ENCODE data around the gene P2RY6.

P2RY6 gene

DNA sequence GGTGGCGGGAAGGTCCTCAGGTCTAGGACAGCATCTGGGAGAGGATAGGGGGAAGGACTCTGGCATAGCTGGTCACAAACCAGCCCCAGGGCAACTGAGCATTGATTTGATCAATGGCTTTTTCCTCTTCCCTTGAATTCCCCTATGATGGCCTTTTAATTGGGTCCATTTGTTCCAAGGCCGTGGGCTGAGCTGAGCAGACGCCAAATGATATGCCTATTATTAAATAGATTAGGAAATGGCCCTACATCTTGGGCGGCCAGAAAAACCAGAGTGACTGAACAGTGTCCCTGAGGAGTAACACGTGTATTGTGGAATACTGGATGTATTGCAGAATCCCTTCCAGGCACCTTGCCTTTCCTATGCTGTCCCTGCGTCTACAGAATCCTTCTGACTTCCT is 26.7 kb upstream of the P2RY6 start:
- DNase-seq (ENCODE audit: insufficient read length, low spot score) (no peak), FAIRE-seq (no peak)
- no peak for TF ChIP-seq POLR2A (IDR thresholded peaks at IDR 0.05; ENCODE audit: low read depth, low read length)
- no peak for TF ChIP-seq POLR2AphosphoS5 (IDR thresholded peaks at IDR 0.05; ENCODE audit: low read depth, low read length)
- TF ChIP-seq SPI1 (IDR thresholded peaks at IDR 0.05; ENCODE audit: low read depth, low read length), result no peak
- TF ChIP-seq PAX5 (IDR thresholded peaks at IDR 0.05; ENCODE audit: insufficient read depth, low read length, severe bottlenecking), result no peak
- TF ChIP-seq POU2F2 (IDR thresholded peaks at IDR 0.05; ENCODE audit: low read depth, low read length), result no peak
- no peak for TF ChIP-seq TAF1 (IDR thresholded peaks at IDR 0.05; ENCODE audit: low read depth, low read length)

DNA sequence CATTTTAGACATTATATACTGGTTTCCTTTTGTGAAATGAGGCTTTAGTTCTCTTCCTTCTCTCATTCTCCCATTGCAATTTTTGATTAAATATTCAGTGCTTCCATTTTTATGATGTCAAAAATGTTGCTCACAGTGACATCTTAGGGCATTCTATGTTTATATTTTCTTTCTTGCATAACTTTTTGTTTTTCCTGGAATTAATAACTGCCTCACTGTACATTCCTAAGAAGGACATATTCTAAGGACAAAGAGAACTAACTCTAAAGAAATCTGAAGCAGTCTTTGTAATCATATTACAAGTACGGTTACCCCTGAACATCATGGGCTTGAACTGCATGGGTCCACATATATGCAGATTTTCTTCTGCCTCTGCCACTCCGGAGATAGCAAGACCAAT is 25.8 kb upstream of the P2RY6 start:
- TF ChIP-seq POU2F2 (IDR thresholded peaks at IDR 0.05; ENCODE audit: low read depth, low read length), result no peak
- no peak for TF ChIP-seq SPI1 (IDR thresholded peaks at IDR 0.05; ENCODE audit: low read depth, low read length)
- no peak for TF ChIP-seq TAF1 (IDR thresholded peaks at IDR 0.05; ENCODE audit: low read depth, low read length)
- no peak for TF ChIP-seq PAX5 (IDR thresholded peaks at IDR 0.05; ENCODE audit: insufficient read depth, low read length, severe bottlenecking)
- no peak for TF ChIP-seq POLR2A (IDR thresholded peaks at IDR 0.05; ENCODE audit: low read depth, low read length)
- no peak for TF ChIP-seq POLR2AphosphoS5 (IDR thresholded peaks at IDR 0.05; ENCODE audit: low read depth, low read length)
- DNase-seq (ENCODE audit: insufficient read length, low spot score) (no peak), FAIRE-seq (no peak)

DNA sequence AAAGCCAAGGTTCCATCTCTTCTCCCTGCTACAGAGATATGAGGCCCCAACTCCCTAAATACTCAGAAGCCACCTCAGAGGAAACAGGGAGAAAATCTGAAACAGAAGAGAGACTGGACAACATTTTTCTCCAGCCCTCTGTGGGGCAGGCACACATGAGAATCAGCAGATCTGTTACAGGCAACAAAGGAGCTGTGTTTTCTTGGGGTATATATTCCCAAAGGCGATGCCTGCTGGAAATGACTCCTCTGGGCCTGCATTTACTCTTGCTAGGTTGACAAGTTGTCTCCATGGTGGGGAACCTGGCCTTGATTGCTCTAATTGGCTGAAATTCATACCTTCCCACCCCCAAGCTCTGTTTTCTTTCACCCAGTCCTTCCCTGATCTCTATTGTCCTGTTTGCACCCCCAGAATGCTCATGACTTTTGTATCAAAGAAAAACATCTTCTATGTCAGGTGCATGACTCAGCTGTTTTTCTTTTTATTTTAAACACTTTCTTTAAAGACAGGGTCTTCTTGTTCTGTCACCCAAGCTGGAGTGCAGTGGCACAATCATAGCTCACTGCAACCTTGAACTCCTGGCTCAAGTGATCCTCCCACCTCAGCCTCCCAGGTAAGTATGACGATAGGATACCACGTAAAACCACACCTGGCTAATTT is 23.5 kb upstream of the P2RY6 start:
- FAIRE-seq (no peak), DNase-seq (ENCODE audit: insufficient read length, low spot score) (no peak)
- TF ChIP-seq POLR2A (IDR thresholded peaks at IDR 0.05; ENCODE audit: low read depth, low read length) (no peak), POU2F2 (IDR thresholded peaks at IDR 0.05; ENCODE audit: low read depth, low read length) (no peak), TAF1 (IDR thresholded peaks at IDR 0.05; ENCODE audit: low read depth, low read length) (no peak), POLR2AphosphoS5 (IDR thresholded peaks at IDR 0.05; ENCODE audit: low read depth, low read length) (no peak), PAX5 (IDR thresholded peaks at IDR 0.05; ENCODE audit: insufficient read depth, low read length, severe bottlenecking) (no peak), SPI1 (IDR thresholded peaks at IDR 0.05; ENCODE audit: low read depth, low read length) (no peak)

DNA sequence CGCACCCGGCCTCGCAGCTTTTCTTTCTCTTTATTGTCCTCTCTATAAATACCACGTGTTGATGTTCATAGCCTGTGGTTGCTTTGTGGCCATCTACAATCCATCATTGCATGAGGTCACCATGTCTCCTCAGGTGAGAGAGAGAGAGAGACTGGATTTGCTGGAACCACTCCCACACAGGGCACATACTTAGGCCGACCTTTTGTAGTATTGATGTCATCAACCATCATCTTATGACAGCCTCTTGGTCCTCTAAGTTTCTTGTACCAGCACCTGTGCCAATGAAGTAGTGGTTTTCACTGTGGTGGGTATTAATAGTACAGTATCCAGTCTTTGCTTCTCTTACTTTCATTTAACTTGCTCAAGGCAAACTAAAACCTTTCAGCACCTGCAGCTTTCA is 22.8 kb upstream of the P2RY6 start:
- TF ChIP-seq SPI1 (IDR thresholded peaks at IDR 0.05; ENCODE audit: low read depth, low read length), result no peak
- no peak for TF ChIP-seq POLR2A (IDR thresholded peaks at IDR 0.05; ENCODE audit: low read depth, low read length)
- no peak for TF ChIP-seq TAF1 (IDR thresholded peaks at IDR 0.05; ENCODE audit: low read depth, low read length)
- TF ChIP-seq POLR2AphosphoS5 (IDR thresholded peaks at IDR 0.05; ENCODE audit: low read depth, low read length), result no peak
- TF ChIP-seq POU2F2 (IDR thresholded peaks at IDR 0.05; ENCODE audit: low read depth, low read length), result no peak
- TF ChIP-seq PAX5 (IDR thresholded peaks at IDR 0.05; ENCODE audit: insufficient read depth, low read length, severe bottlenecking), result no peak
- FAIRE-seq (peak; percentile 23), DNase-seq (ENCODE audit: insufficient read length, low spot score) (no peak)

DNA sequence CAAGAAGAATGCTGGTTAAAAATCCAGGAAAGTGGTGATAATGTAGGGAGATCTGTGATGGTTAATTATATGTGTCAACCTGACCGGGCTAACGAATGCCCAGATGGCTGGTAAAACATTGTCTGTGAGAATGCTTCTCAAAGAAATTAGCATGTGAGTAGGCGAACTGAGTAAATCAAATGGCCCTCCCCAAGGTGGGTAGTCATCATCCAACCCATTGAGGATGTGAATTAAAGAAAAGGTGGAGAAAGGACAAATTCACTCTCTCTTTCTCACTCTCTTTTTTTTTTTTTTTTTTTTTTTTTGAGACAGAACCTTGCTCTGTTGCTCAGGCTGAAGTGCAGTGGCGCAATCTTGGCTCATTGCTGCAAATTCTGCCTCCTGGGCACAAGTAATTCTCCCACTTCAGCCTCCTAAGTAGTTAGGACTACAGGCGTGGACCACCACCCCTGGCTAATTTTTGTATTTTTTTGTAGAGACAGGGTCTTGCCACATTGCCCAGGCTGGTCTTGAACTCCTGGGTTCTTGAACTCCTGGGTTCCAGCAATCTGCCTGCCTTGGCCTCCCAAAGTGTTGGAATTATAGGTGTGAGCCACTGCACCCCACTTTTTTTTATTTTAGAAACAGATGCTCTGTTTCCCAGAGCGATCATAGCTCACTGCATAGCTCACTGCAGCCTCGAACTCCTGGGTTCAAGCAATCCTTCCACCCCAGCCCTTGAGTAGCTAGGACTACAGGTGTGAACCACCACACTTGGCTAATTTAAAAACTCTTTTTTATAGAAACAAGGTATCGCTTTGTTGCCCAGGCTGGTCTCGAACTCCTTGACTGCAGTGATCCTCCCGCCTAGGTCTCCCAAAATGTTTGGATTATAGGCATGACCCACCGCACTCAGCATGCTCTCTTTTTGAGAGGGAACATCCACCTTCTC is 22.0 kb upstream of the P2RY6 start:
- FAIRE-seq, result no peak
- DNase-seq (ENCODE audit: insufficient read length, low spot score), result no peak
- TF ChIP-seq POLR2AphosphoS5 (IDR thresholded peaks at IDR 0.05; ENCODE audit: low read depth, low read length) (no peak), POLR2A (IDR thresholded peaks at IDR 0.05; ENCODE audit: low read depth, low read length) (no peak), PAX5 (IDR thresholded peaks at IDR 0.05; ENCODE audit: insufficient read depth, low read length, severe bottlenecking) (no peak), TAF1 (IDR thresholded peaks at IDR 0.05; ENCODE audit: low read depth, low read length) (no peak), SPI1 (IDR thresholded peaks at IDR 0.05; ENCODE audit: low read depth, low read length) (no peak), POU2F2 (IDR thresholded peaks at IDR 0.05; ENCODE audit: low read depth, low read length) (no peak)

DNA sequence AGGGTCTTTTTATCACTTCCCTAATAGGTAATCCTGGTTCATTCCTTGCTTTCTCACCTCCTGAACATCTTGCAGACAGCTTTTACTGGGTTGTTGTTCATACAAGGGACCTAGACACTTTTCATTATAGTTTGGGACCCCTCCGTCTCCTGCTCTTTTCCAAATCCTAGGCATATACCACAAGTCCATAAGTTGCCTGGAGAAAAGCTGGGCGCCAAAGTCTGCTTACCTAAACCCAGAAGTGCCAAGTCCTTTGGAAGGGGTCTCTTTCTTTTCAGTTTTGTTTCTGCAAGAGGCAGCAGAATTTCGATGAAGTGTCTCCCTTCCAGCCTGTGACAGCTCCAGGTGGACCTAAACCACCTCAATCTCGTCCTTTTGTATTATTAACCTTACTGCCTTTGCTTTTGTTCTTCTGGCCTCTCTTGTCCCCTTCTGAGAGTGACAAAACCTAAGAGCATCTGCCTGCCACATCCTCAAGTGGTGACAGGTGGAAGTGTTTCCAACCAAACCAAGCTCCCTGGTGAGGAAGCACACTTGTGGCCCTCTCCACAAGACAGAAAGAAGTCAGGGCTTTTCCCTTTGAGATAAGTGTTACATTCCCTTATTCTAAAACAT is 19.5 kb upstream of the P2RY6 start:
- no peak for FAIRE-seq
- TF ChIP-seq TAF1 (IDR thresholded peaks at IDR 0.05; ENCODE audit: low read depth, low read length), result no peak
- TF ChIP-seq POU2F2 (IDR thresholded peaks at IDR 0.05; ENCODE audit: low read depth, low read length), result no peak
- TF ChIP-seq POLR2AphosphoS5 (IDR thresholded peaks at IDR 0.05; ENCODE audit: low read depth, low read length), result no peak
- TF ChIP-seq SPI1 (IDR thresholded peaks at IDR 0.05; ENCODE audit: low read depth, low read length), result no peak
- TF ChIP-seq POLR2A (IDR thresholded peaks at IDR 0.05; ENCODE audit: low read depth, low read length), result no peak
- TF ChIP-seq PAX5 (IDR thresholded peaks at IDR 0.05; ENCODE audit: insufficient read depth, low read length, severe bottlenecking), result no peak
- DNase-seq (ENCODE audit: insufficient read length, low spot score), result no peak

DNA sequence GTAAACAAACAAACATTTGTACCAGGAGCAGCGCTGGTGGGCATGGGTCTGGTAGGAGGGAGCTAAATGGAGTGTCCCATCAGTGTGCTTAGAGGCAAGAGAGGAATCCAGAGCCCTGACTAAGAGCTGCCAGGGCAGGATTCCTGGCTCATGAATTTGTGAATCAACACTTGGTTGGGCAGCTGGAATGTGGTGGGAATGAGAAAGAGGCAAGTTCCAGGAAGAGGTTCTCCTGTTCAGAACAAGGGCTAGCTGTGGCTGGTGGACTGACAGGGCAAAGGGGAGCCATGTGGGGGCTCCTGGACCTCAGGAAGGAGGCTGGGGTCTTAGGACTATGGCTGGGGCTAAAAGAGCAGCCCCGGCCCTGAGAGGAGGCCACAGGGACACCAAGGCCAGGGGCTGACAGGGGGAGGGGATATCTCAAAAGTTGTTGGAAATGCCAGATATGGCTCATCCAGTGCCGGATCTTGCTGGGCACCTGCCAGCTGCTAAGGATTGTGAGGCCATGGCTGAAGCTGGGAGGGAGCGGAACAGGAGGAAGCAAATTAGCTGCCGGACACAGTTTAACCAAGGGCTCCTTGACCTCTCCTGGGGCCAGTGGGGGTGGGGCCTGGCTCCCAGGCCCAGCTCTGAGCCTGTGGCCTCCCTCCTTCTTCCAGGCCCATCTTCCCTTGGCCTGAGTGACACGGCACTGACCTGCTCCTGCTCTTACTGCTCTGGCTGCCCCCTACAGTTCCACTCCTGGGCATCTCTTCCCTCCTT is 14.6 kb upstream of the P2RY6 start:
- FAIRE-seq (no peak), DNase-seq (ENCODE audit: insufficient read length, low spot score) (no peak)
- no peak for TF ChIP-seq TAF1 (IDR thresholded peaks at IDR 0.05; ENCODE audit: low read depth, low read length)
- no peak for TF ChIP-seq PAX5 (IDR thresholded peaks at IDR 0.05; ENCODE audit: insufficient read depth, low read length, severe bottlenecking)
- no peak for TF ChIP-seq POLR2AphosphoS5 (IDR thresholded peaks at IDR 0.05; ENCODE audit: low read depth, low read length)
- TF ChIP-seq POLR2A (IDR thresholded peaks at IDR 0.05; ENCODE audit: low read depth, low read length), result no peak
- TF ChIP-seq POU2F2 (IDR thresholded peaks at IDR 0.05; ENCODE audit: low read depth, low read length), result no peak
- TF ChIP-seq SPI1 (IDR thresholded peaks at IDR 0.05; ENCODE audit: low read depth, low read length), result no peak

DNA sequence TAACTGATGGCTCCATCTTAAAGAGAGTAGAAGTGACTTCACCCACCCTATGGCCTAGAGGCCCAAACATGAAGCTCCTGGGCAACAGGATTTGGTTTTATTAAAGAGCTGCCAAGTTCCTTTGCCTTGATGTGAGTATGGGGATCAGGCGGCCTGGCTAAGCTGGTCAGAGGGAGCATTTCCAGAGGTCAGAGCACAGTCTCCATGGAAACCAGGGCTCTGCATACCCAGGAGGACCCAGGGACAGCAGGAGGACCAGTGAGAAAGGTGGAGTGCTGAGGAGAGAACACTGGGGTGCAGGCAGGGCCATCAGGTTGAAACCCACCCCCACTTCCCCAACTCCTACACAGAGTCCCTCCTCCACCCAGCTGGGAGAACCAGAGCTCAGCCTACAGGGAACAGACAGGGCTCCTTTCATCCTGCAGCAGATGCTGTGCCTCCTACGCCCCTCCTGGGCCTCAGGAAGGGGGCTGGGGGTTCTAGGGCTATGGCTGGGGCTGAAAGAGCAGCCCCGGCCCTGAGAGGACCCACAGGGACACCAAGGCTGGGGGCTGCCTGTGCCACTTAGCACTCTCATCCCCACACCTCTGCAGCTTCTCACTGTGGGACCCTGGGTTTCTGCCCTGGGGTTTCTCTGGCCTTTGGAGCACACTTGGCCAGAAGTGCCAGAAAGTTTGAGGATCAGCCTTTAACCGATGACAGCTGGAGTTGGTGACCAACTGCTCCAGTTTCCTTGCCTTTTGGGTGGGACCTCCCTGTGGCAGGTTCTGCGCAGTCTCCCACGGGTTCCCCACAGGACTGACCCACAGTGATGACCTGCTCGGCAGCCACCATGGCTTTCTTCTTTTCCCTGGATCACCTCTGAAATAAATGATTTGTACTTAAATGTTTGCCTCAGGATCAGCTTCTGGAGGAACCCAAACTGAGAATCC is 13.8 kb upstream of the P2RY6 start:
- TF ChIP-seq TAF1 (IDR thresholded peaks at IDR 0.05; ENCODE audit: low read depth, low read length) (no peak), SPI1 (IDR thresholded peaks at IDR 0.05; ENCODE audit: low read depth, low read length) (no peak), POLR2A (IDR thresholded peaks at IDR 0.05; ENCODE audit: low read depth, low read length) (no peak), POLR2AphosphoS5 (IDR thresholded peaks at IDR 0.05; ENCODE audit: low read depth, low read length) (no peak), PAX5 (IDR thresholded peaks at IDR 0.05; ENCODE audit: insufficient read depth, low read length, severe bottlenecking) (no peak), POU2F2 (IDR thresholded peaks at IDR 0.05; ENCODE audit: low read depth, low read length) (no peak)
- DNase-seq (ENCODE audit: insufficient read length, low spot score), result no peak
- no peak for FAIRE-seq
